ENCODE measurements around the gene ATE1. TPM values are rescaled to one million over a fixed set of nuclear protein-coding genes. Genes with fewer than 3 reads are reported as not detected.

The ATE1 gene
- total RNA-seq, 1 experiment from 2014 or later = 39.2 TPM

DNA sequence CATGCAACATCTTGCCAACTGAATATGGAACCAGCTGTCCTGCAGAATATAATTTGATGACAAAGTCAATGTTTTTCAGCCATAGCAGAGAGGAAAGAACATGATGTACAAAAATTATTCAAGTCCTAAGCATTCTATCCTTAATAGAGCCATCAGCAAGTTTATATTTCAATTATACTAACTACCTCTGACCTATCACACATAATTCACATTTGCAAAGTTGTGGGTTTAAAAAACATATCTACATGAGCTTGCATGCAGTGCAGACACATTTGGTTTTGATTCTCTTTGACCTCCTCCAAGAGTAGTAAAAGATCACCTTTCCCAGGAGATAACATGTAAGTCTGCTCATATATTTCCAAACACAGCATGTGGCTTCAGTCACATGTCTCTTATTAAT lies 203.5 kb downstream of the ATE1 start (continued):
- TF ChIP-seq, protein P1, sequence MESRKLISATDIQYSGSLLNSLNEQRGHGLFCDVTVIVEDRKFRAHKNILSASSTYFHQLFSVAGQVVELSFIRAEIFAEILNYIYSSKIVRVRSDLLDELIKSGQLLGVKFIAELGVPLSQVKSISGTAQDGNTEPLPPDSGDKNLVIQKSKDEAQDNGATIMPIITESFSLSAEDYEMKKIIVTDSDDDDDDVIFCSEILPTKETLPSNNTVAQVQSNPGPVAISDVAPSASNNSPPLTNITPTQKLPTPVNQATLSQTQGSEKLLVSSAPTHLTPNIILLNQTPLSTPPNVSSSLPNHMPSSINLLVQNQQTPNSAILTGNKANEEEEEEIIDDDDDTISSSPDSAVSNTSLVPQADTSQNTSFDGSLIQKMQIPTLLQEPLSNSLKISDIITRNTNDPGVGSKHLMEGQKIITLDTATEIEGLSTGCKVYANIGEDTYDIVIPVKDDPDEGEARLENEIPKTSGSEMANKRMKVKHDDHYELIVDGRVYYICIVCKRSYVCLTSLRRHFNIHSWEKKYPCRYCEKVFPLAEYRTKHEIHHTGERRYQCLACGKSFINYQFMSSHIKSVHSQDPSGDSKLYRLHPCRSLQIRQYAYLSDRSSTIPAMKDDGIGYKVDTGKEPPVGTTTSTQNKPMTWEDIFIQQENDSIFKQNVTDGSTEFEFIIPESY (IDR thresholded peaks at IDR 0.05; ENCODE audit: extremely low read depth, insufficient replicate concordance, low read length) = no peak
- TF ChIP-seq ZFX (IDR thresholded peaks at IDR 0.05) (no peak), POLR2A (IDR thresholded peaks at IDR 0.05; ENCODE audit: borderline replicate concordance, extremely low read depth, insufficient read depth, insufficient read length) (no peak), ZNF274 (IDR thresholded peaks at IDR 0.05; ENCODE audit: low read depth, low read length) (no peak), FOSL1 (IDR thresholded peaks at IDR 0.05; ENCODE audit: low read depth) (no peak), JUND (IDR thresholded peaks at IDR 0.05) (no peak), SIN3A (IDR thresholded peaks at IDR 0.05; ENCODE audit: low read depth) (no peak), SP1 (IDR thresholded peaks at IDR 0.05; ENCODE audit: low read depth) (no peak), TCF7L2 (IDR thresholded peaks at IDR 0.05; ENCODE audit: borderline replicate concordance, extremely low read depth, insufficient read depth, insufficient read length) (no peak)

DNA sequence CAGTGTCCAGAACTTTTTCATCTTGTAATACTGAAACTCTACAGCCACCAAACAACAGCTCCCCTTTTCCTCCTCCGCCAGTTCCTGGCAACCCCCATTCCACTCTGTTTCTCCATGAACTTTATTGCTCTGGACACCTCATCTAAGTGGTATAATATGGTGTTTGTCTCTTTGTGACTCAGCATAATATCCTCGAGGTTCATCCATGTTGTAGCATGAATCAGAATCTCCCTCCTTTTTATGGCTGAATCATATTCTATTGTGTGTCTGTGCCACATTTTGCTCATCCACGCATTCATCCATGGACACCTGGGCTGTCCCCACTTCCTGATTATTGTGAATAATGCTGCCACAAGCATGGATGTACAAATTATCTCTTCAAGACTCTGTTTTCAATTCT lies 205.2 kb downstream of the ATE1 start:
- POLR2A ChIA-PET = no interaction called here
- no peak overlapping the region for H3K4me2 ChIP-seq (ENCODE audit: low read length)
- no peak overlapping the region for H3K27ac ChIP-seq (ENCODE audit: low read depth, low read length)
- intact Hi-C loops (cut with micrococcal nuclease) = no loop called here
- peak overlapping the region; percentile 30 for H2AFZ ChIP-seq (ENCODE audit: low read depth, low read length, poor library complexity, severe bottlenecking)
- 0 out of 2 replicates have a peak, but pooled peaks cover 5% of the 10 kb centered on the region for H3K9me2 ChIP-seq (ENCODE audit: insufficient read depth)
- peaks cover 0 to 4% of the 10 kb centered on the region in 2 experiments; a peak in 1 of 4 replicates for H3K4me1 ChIP-seq (ENCODE audit: control insufficient read depth in 1 of 2, insufficient read depth in 2 of 2, low read length in 2 of 2)
- DNase-seq (ENCODE audit: low read depth, low spot score) (no peak), ATAC-seq (no peak)
- CTCF ChIA-PET = interaction anchor here (1.1 kb wide), 1 partner anchor 12 kb away, joined by 3 read pairs; no protein-coding TSS in a partner anchor
- RAD21 ChIA-PET (ENCODE audit: low non-redundant PET in 1 of 2, low total read pairs in 2 of 2, uncharacterized antibody in 2 of 2, unreplicated experiment in 2 of 2) = no interaction called here
- no TSS peak for BruUV-seq (replicated peaks)
- H3K36me3 ChIP-seq (ENCODE audit: control insufficient read depth in 1 of 2, insufficient read depth in 2 of 2, low read length in 2 of 2) = no peaks in the 10 kb centered on the region
- TF ChIP-seq ELF1 (IDR thresholded peaks at IDR 0.05; ENCODE audit: borderline replicate concordance, low read depth) = no peak
- TF ChIP-seq CBX3 (IDR thresholded peaks at IDR 0.05; ENCODE audit: low read depth) = 0 out of 2 replicates have a peak, but pooled peaks have one; percentile 14
- no peak for TF ChIP-seq CEBPB (IDR thresholded peaks at IDR 0.05; ENCODE audit: low read depth)
- TF ChIP-seq SRF (IDR thresholded peaks at IDR 0.05; ENCODE audit: low read depth) = no peak
- no peak for TF ChIP-seq CTCF (IDR thresholded peaks at IDR 0.05 in 2 of 3, conservative IDR thresholded peaks at IDR 0.05 in 1 of 3; ENCODE audit: borderline replicate concordance in 1 of 3, insufficient read depth in 1 of 3, low read depth in 2 of 3, low read length in 2 of 3)
- TF ChIP-seq, protein P1 (IDR thresholded peaks at IDR 0.05; ENCODE audit: extremely low read depth, insufficient replicate concordance, low read length) = no peak
- TF ChIP-seq YY1 (IDR thresholded peaks at IDR 0.05; ENCODE audit: extremely low read depth, insufficient replicate concordance, low read depth, low read length) = no peak
- no peaks in the 10 kb centered on the region for H3K79me2 ChIP-seq (ENCODE audit: insufficient read depth, low read length)
- H3K9me3 ChIP-seq (ENCODE audit: control insufficient read depth in 1 of 2, insufficient read depth in 1 of 2, low read depth in 1 of 2, low read length in 2 of 2) = no peaks in the 10 kb centered on the region
- no peak overlapping the region for H3K9ac ChIP-seq (ENCODE audit: low read length)
- H4K20me1 ChIP-seq (ENCODE audit: insufficient read depth) = no peaks in the 10 kb centered on the region
- H3K27me3 ChIP-seq (ENCODE audit: insufficient read depth, low read length) = no peaks in the 10 kb centered on the region
- H3K4me3 ChIP-seq (replicated peaks in 1 of 2; ENCODE audit: low read depth in 1 of 2, low read length in 2 of 2) = no peak overlapping the region

Measured in HCT116 (cell line).